ENCODE data around the gene TRAK2.

TRAK2 gene

DNA sequence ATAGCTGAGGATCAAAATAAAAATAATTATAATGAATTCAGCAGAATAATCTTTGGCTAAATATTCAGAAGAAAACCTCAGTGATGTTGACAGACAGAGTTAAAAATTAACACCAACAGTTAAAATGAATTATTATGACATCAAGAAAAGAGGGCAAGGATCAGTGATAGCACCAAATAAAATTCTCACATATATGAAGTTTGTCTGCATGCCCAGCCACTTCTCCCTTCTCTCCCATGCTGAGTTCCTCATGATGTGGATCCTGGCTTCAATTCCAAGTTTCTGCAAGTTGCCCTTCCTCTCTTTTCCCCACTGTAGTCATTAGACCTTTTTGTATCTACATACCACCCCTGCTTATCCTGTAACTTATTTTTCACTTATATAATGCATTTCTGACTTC, 7.1 kb upstream of the TRAK2 start:
- no peak for TF ChIP-seq CTCF (IDR thresholded peaks at IDR 0.05)
- H3K9me3 ChIP-seq = no peaks in the 10 kb centered on the region
- H3K36me3 ChIP-seq = no peaks in the 10 kb centered on the region
- H3K27me3 ChIP-seq = peaks cover 10% of the 10 kb centered on the region
- no peak overlapping the region for H3K4me3 ChIP-seq (ENCODE audit: low read depth in 1 of 2, low read length in 1 of 2)
- no peak overlapping the region for H3K27ac ChIP-seq
- peaks cover 5 to 6% of the 10 kb centered on the region in 2 experiments for H3K4me1 ChIP-seq (ENCODE audit: control insufficient read depth in 1 of 2, insufficient read depth in 1 of 2, low read depth in 1 of 2, low read length in 1 of 2)

DNA sequence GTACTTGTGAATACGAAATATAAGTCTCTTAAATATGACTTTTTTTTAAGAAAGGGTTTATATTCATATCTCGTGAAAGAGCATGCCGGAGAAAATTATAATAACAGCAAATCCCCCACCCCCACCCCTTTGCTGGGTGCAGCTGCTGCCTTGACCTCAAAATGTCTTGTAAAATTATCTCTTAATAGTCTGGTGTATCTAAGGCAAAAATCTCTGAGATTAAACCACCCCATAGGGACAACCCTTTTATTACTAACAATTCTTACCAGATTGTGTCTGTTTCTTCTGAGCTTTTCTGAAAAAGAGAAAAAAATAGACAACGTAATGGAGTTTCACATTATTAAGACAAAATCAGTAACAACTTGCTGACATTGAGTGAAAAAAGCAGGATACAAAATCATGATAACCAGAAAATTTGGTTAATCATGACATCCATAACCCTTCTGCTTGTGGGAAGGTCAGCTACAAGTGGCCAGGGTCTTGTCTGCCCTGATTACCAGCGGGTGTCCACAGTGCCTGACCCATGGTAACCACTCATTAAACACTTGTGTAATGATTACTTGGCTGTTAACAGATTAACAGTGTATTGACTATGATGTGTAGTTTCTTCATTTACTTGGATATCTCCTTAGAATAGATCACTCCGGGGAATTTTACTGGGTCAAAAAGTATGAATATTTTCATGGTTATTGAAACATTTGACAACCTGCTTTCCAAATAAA, 1.8 kb upstream of the TRAK2 start:
- Histone ChIP-seq H3K4me1 (ENCODE audit: control insufficient read depth in 1 of 2, insufficient read depth in 1 of 2, low read depth in 1 of 2, low read length in 1 of 2) (peaks cover 23 to 24% of the 10 kb centered on the region in 2 experiments), H3K27me3 (peaks cover 26% of the 10 kb centered on the region), H3K27ac (no peak overlapping the region), H3K9me3 (no peaks in the 10 kb centered on the region), H3K4me3 (ENCODE audit: low read depth in 1 of 2, low read length in 1 of 2) (no peak overlapping the region), H3K36me3 (no peaks in the 10 kb centered on the region)
- TF ChIP-seq CTCF (IDR thresholded peaks at IDR 0.05) = no peak

- TF ChIP-seq CTCF (IDR thresholded peaks at IDR 0.05) = no peak
- H3K9me3 ChIP-seq = no peaks in the 10 kb centered on the region
- peaks cover 26% of the 10 kb centered on the region for H3K27me3 ChIP-seq
- peaks cover 17 to 19% of the 10 kb centered on the region in 2 experiments for H3K4me1 ChIP-seq (ENCODE audit: control insufficient read depth in 1 of 2, insufficient read depth in 1 of 2, low read depth in 1 of 2, low read length in 1 of 2)
- H3K36me3 ChIP-seq = no peaks in the 10 kb centered on the region
- H3K4me3 ChIP-seq (ENCODE audit: low read depth in 1 of 2, low read length in 1 of 2) = peak overlapping the region; percentile 99 to 100
- peak overlapping the region; percentile 88 for H3K27ac ChIP-seq
These were observed 1.0 kb upstream of the TRAK2 start for GRCh38 chr2:201452058-201452921.

DNA sequence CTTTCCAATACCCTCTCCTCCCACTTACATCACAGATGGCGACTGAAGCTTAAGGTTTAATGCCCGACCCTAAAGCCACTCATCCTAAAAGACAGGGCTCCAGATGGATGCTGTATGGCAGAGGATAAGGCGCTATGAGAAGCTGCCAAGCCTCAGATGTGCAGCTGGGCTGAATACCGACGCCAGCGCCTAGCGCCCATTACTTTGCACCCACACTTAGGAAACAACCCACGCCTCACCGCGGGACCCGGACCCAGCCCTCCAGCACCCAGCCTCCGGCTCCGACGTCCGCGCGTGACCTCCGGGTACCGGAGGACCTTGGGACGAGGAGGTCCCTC, 335 bp downstream of the TRAK2 start:
- H3K9me3 ChIP-seq = no peaks in the 10 kb centered on the region
- peak overlapping the region; percentile 88 for H3K27ac ChIP-seq
- H3K4me1 ChIP-seq (ENCODE audit: control insufficient read depth in 1 of 2, insufficient read depth in 1 of 2, low read depth in 1 of 2, low read length in 1 of 2) = peaks cover 17 to 19% of the 10 kb centered on the region in 2 experiments
- no peak for TF ChIP-seq CTCF (IDR thresholded peaks at IDR 0.05)
- H3K27me3 ChIP-seq = peaks cover 26% of the 10 kb centered on the region
- H3K36me3 ChIP-seq = no peaks in the 10 kb centered on the region
- peak overlapping the region; percentile 99 to 100 for H3K4me3 ChIP-seq (ENCODE audit: low read depth in 1 of 2, low read length in 1 of 2)

GRCh38 chr2:201448701-201449100, 2.6 kb downstream of the TRAK2 start:
- H3K4me3 ChIP-seq (ENCODE audit: low read depth in 1 of 2, low read length in 1 of 2) = no peak overlapping the region
- H3K27ac ChIP-seq = no peak overlapping the region
- no peak for TF ChIP-seq CTCF (IDR thresholded peaks at IDR 0.05)
- peaks cover 19% of the 10 kb centered on the region for H3K27me3 ChIP-seq
- no peaks in the 10 kb centered on the region for H3K36me3 ChIP-seq
- H3K4me1 ChIP-seq (ENCODE audit: control insufficient read depth in 1 of 2, insufficient read depth in 1 of 2, low read depth in 1 of 2, low read length in 1 of 2) = peaks cover 17 to 22% of the 10 kb centered on the region in 2 experiments
- H3K9me3 ChIP-seq = no peaks in the 10 kb centered on the region
